Measurements from ENCODE around the gene FAM47E. TPM values are rescaled to one million over a fixed set of nuclear protein-coding genes. Genes with fewer than 3 reads are reported as not detected.
A peak's percentile ranks its signal among the peaks of the same experiment; 100 is the strongest.

FAM47E gene
- total RNA-seq, 1 donor from 2014 or later, result 1.1 TPM

GRCh38 chr4:76301068-76301774 is 49.7 kb downstream of the FAM47E start:
- H3K27me3 Mint-ChIP-seq (ENCODE audit: unreplicated experiment), result peaks cover 4% of the 10 kb centered on the region
- peaks cover 40% of the 10 kb centered on the region for H3K4me1 Mint-ChIP-seq (ENCODE audit: unreplicated experiment)

DNA sequence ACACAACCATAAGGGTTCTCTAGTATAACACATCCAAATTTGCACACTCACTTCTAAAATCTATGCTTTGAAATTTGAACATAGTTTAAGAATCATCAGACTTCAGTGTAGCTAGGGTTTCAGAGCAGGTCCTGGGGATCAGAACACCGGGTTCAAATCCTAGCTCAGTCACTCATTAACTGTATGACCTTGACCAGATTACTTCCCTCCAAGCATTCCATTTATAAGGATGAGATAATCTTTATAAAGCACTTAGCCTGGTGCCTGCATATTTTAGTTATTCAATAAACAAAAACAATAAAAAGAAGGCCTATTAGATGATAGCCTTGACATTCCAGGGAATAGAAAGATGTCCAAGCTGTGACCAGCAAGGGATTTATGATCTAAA is 50.2 kb downstream of the FAM47E start:
- H3K36me3 Mint-ChIP-seq (ENCODE audit: low read depth, unreplicated experiment), result peaks cover 10% of the 10 kb centered on the region
- H3K27me3 Mint-ChIP-seq (ENCODE audit: unreplicated experiment), result peaks cover 4% of the 10 kb centered on the region
- TF ChIP-seq, protein P1, sequence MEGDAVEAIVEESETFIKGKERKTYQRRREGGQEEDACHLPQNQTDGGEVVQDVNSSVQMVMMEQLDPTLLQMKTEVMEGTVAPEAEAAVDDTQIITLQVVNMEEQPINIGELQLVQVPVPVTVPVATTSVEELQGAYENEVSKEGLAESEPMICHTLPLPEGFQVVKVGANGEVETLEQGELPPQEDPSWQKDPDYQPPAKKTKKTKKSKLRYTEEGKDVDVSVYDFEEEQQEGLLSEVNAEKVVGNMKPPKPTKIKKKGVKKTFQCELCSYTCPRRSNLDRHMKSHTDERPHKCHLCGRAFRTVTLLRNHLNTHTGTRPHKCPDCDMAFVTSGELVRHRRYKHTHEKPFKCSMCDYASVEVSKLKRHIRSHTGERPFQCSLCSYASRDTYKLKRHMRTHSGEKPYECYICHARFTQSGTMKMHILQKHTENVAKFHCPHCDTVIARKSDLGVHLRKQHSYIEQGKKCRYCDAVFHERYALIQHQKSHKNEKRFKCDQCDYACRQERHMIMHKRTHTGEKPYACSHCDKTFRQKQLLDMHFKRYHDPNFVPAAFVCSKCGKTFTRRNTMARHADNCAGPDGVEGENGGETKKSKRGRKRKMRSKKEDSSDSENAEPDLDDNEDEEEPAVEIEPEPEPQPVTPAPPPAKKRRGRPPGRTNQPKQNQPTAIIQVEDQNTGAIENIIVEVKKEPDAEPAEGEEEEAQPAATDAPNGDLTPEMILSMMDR (IDR thresholded peaks at IDR 0.05; ENCODE audit: unreplicated experiment), result no peak
- H3K9me3 Mint-ChIP-seq (ENCODE audit: unreplicated experiment), result no peaks in the 10 kb centered on the region
- H3K27ac Mint-ChIP-seq (ENCODE audit: unreplicated experiment), result no peak overlapping the region
- DNase-seq (ENCODE audit: low spot score), result no peak
- H3K4me1 Mint-ChIP-seq (ENCODE audit: unreplicated experiment), result peaks cover 40% of the 10 kb centered on the region
- no peak overlapping the region for H3K4me3 Mint-ChIP-seq (ENCODE audit: unreplicated experiment)

More at GRCh38 chr4:76301068-76301774, 49.7 kb downstream of the FAM47E start:
- H3K27ac Mint-ChIP-seq (ENCODE audit: unreplicated experiment), result no peak overlapping the region
- H3K4me3 Mint-ChIP-seq (ENCODE audit: unreplicated experiment), result no peak overlapping the region
- H3K9me3 Mint-ChIP-seq (ENCODE audit: unreplicated experiment), result peaks cover 3% of the 10 kb centered on the region
- TF ChIP-seq, protein P1 (IDR thresholded peaks at IDR 0.05; ENCODE audit: unreplicated experiment), result no peak
- DNase-seq (ENCODE audit: low spot score), result no peak
- H3K36me3 Mint-ChIP-seq (ENCODE audit: low read depth, unreplicated experiment), result peaks cover 10% of the 10 kb centered on the region

GRCh38 chr4:76302826-76303438 is 51.4 kb downstream of the FAM47E start:
- no peaks in the 10 kb centered on the region for H3K9me3 Mint-ChIP-seq (ENCODE audit: unreplicated experiment)
- no peak overlapping the region for H3K27ac Mint-ChIP-seq (ENCODE audit: unreplicated experiment)

DNA sequence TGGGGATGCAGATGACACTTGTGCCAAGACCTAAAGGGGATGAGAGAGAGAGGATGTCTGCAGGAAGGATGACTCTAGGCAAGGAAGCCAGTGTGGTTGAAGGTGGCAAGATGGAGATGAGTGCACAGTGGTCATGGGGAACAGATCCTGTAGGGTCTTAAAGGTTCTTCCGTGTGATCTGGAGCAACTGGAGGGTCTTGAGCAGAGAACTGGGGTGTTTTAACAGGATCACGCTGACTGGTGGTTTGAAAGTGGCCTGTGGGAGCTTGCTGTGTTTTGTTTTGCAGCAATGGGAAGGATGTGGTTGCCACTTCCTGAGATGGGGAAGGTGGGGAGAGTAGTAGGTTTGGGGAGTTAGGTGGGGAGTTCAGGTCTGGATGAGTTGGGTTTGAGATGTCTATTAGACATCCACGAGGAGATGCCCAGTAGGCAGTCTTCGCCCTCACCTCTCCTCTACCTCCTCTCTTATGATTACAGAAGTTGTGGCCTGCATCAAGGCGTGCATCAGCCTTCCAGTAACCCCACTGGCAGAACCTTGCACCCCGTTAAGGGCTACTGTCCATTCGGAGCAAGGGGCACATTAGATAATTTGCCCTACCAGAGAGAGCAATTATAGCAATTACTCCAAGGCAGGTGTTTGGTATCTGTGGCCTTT is 53.6 kb downstream of the FAM47E start:
- Mint-ChIP-seq H3K9me3 (ENCODE audit: unreplicated experiment) (no peaks in the 10 kb centered on the region), H3K36me3 (ENCODE audit: low read depth, unreplicated experiment) (peaks cover 8% of the 10 kb centered on the region), H3K27ac (ENCODE audit: unreplicated experiment) (no peak overlapping the region), H3K27me3 (ENCODE audit: unreplicated experiment) (peaks cover 6% of the 10 kb centered on the region), H3K4me1 (ENCODE audit: unreplicated experiment) (peaks cover 33% of the 10 kb centered on the region), H3K4me3 (ENCODE audit: unreplicated experiment) (peak overlapping the region; percentile 83)
- TF ChIP-seq, protein P1 (IDR thresholded peaks at IDR 0.05; ENCODE audit: unreplicated experiment), result no peak
- DNase-seq (ENCODE audit: low spot score), result no peak

More at GRCh38 chr4:76302826-76303438, 51.4 kb downstream of the FAM47E start:
- DNase-seq (ENCODE audit: low spot score), result no peak
- H3K27me3 Mint-ChIP-seq (ENCODE audit: unreplicated experiment), result peaks cover 4% of the 10 kb centered on the region
- H3K36me3 Mint-ChIP-seq (ENCODE audit: low read depth, unreplicated experiment), result peaks cover 5% of the 10 kb centered on the region
- peaks cover 40% of the 10 kb centered on the region for H3K4me1 Mint-ChIP-seq (ENCODE audit: unreplicated experiment)
- TF ChIP-seq, protein P1 (IDR thresholded peaks at IDR 0.05; ENCODE audit: unreplicated experiment), result no peak
- no peak overlapping the region for H3K4me3 Mint-ChIP-seq (ENCODE audit: unreplicated experiment)

Measured in endothelial cell (in vitro differentiated cells).